ENCODE results near the gene FARP1. TPM values are rescaled to one million over a fixed set of nuclear protein-coding genes. Genes with fewer than 3 reads are reported as not detected.

The FARP1 gene
- total and polyA plus RNA-seq, 8 donors: 11.6 to 319 (median 70.3) TPM

- Histone ChIP-seq H3K4me3 (no peak overlapping the region), H3K9me3 (no peaks in the 10 kb centered on the region), H3K36me3 (peaks cover 0 to 3% (median 0%) of the 10 kb centered on the region in 4 donors), H3K27me3 (no peaks in the 10 kb centered on the region), H3K4me1 (peaks cover 66 to 99% (median 80%) of the 10 kb centered on the region in 4 donors), H3K27ac (peak overlapping the region in 1 of 5 donors; percentile 2)
- intact Hi-C loops (cut with DNase I; ENCODE audit: low total_unique reads): no loop called here
- 74 to 83% (median 82%) methylated on average over 5 of the region's 5 CpGs for WGBS, 5 donors
- TF ChIP-seq CTCF (IDR thresholded peaks at IDR 0.05): no peak
- TF ChIP-seq POLR2A (IDR thresholded peaks at IDR 0.05): no peak
- TF ChIP-seq POLR2AphosphoS5 (IDR thresholded peaks at IDR 0.05): no peak
- no peak for TF ChIP-seq EP300 (IDR thresholded peaks at IDR 0.05)
- DNase-seq: no peak
These were observed 344.6 kb downstream of the FARP1 start for GRCh38 chr13:98487522-98487921.

- peaks cover 54 to 97% (median 73%) of the 10 kb centered on the region in 4 donors for H3K4me1 ChIP-seq
- no peaks in the 10 kb centered on the region for H3K9me3 ChIP-seq
- WGBS, 5 donors: 84 to 95% (median 86%) methylated on average over 11 of the region's 11 CpGs
- H3K4me3 ChIP-seq: no peak overlapping the region
- H3K27ac ChIP-seq: peak overlapping the region in 1 of 5 donors; percentile 47
- H3K27me3 ChIP-seq: no peaks in the 10 kb centered on the region
- peaks cover 0 to 3% (median 0%) of the 10 kb centered on the region in 4 donors for H3K36me3 ChIP-seq
- intact Hi-C loops (cut with DNase I; ENCODE audit: low total_unique reads): no loop called here
- TF ChIP-seq EP300 (IDR thresholded peaks at IDR 0.05): no peak
- no peak for TF ChIP-seq POLR2A (IDR thresholded peaks at IDR 0.05)
- no peak for TF ChIP-seq CTCF (IDR thresholded peaks at IDR 0.05)
- TF ChIP-seq POLR2AphosphoS5 (IDR thresholded peaks at IDR 0.05): no peak
- DNase-seq: no peak
These were observed 345.8 kb downstream of the FARP1 start for GRCh38 chr13:98488736-98489135.

- WGBS, 5 donors: 69 to 81% (median 76%) methylated on average over 8 of the region's 8 CpGs
- DNase-seq: no peak
- Histone ChIP-seq H3K36me3 (peaks cover 0 to 3% (median under 1%) of the 10 kb centered on the region in 4 donors), H3K9me3 (no peaks in the 10 kb centered on the region), H3K4me1 (peaks cover 46 to 95% (median 66%) of the 10 kb centered on the region in 4 donors), H3K27ac (peak overlapping the region; percentile 36 to 50 (median 42)), H3K27me3 (no peaks in the 10 kb centered on the region), H3K4me3 (no peak overlapping the region)
- intact Hi-C loops (cut with DNase I; ENCODE audit: low total_unique reads): no loop called here
- TF ChIP-seq POLR2A (IDR thresholded peaks at IDR 0.05): no peak
- no peak for TF ChIP-seq CTCF (IDR thresholded peaks at IDR 0.05)
- TF ChIP-seq POLR2AphosphoS5 (IDR thresholded peaks at IDR 0.05): no peak
- TF ChIP-seq EP300 (IDR thresholded peaks at IDR 0.05): no peak
These were observed 346.7 kb downstream of the FARP1 start for GRCh38 chr13:98489446-98490194.

- no peak for DNase-seq
- intact Hi-C loops (cut with DNase I; ENCODE audit: low total_unique reads): no loop called here
- Histone ChIP-seq H3K27ac (peak overlapping the region; percentile 11 to 50 (median 42)), H3K27me3 (no peaks in the 10 kb centered on the region), H3K4me1 (peaks cover 42 to 95% (median 62%) of the 10 kb centered on the region in 4 donors), H3K4me3 (no peak overlapping the region), H3K9me3 (no peaks in the 10 kb centered on the region), H3K36me3 (peaks cover 0 to 4% (median 1%) of the 10 kb centered on the region in 4 donors)
- TF ChIP-seq POLR2AphosphoS5 (IDR thresholded peaks at IDR 0.05): no peak
- TF ChIP-seq CTCF (IDR thresholded peaks at IDR 0.05): no peak
- no peak for TF ChIP-seq EP300 (IDR thresholded peaks at IDR 0.05)
- TF ChIP-seq POLR2A (IDR thresholded peaks at IDR 0.05): no peak
- WGBS, 5 donors: 40 to 62% (median 44%) methylated on average over 9 of the region's 9 CpGs
These were observed 347.4 kb downstream of the FARP1 start for GRCh38 chr13:98490195-98490836.
